Stimulated activated CD4-positive, alpha-beta T cell treated with anti-CD3 and anti-CD28 coated beads, TNF-alpha, amount 100 ng/mL, for 1 hour (primary cell): ENCODE results near the gene FAR2.
"Not testable (repeated sequence)": the region's sequence is repeated elsewhere in the genome, so short reads cannot be mapped to it uniquely, and the experiment has no call there.

ENCODE experiments used
- DNase-seq, 3 donors: peaks; one replicate each; pipeline ENCODE4 v3.0.0-alpha.2; 2020; ENCODE audit warnings: low read depth in 3 of 3, low spot score in 1 of 3

The FAR2 gene

DNA sequence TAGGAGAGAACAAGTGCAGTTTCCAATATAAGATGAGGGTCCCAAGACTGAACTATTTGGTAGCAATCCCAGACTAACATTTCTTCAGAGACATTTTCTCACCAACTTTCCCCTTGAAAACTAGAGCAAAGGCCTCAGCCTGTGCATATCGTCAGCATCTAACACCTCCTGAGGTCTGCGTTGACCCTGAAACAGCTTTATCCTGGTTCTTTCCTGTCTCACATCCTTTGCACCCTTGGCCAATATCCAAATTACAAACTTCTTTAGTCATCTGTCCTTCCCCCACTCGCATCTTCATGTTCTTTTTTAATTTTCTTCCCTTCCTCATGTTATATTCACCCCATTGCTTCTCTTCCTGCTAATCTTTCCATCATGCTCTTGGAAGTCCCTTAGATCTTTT is 83.0 kb downstream of the FAR2 start:
- DNase-seq, result no peak

DNA sequence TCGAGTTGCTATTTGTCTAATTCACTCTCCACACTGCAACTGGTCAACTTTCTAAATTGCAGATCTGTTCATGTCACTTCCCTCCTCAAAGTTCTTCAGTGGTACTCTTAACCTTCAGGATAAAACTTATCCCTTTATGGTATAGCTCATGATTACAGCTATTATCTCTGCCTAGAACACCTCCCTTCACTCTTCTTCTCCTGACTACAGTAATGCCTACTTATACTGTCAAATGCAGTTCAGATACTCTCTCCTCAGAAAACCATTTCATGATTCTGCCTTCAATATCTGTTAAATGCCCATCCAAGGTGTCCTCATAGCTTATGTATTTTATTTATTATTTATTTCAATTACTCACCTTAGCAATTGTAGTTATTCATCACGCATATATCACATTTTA is 85.5 kb downstream of the FAR2 start:
- DNase-seq, result no peak

DNA sequence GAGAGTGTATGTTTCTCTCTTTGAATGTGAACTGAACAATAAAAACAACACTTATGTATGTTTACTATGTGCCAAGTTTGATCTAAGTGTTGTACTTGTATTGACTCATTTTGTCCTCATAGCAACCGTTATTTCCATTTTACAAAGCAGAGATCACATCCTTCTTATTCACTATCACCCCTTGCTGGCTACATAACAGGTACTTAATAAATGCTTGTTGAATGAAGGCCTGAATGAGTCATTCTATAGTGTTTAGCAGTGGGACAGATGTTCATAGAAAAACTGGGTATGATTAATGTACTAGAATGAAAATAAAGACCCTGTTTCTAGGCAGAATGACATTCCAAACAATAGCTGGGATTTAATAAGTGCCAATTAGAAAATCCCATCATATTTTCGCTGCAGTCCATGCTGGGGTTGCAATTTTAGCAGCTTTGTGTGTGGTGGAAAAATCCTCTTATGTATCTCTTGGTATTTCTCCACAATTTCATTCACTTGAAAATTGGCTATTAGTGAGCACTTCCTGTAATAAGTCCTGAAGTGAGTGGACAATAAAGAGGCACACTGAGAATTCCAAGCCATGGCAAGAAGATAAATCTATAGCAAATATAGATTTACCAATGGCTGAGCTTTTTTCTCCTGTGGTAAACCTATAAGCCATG is 86.0 kb downstream of the FAR2 start:
- DNase-seq, result no peak

DNA sequence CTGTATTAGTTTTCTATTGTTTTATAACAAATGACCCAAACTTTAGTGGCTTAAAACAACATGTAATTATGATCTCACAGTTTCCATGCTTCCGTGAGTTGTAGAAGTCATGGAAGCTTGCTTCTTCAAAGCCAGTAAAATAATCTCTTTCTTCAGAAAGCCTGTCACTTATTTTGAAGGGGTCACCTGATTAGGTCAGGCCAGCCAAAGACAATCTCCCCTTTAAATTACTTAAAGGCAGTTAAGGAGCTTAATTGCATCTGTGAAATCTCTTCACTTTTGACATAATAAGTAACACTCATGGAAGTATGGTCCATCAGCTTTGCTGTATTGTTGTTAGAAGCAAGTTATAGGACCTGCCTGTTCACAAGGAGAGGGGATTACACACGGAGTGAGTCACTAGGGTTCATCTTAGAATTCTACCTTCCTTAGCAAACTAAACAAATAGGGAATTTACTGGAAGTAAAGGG is 89.8 kb downstream of the FAR2 start:
- no peak for DNase-seq

DNA sequence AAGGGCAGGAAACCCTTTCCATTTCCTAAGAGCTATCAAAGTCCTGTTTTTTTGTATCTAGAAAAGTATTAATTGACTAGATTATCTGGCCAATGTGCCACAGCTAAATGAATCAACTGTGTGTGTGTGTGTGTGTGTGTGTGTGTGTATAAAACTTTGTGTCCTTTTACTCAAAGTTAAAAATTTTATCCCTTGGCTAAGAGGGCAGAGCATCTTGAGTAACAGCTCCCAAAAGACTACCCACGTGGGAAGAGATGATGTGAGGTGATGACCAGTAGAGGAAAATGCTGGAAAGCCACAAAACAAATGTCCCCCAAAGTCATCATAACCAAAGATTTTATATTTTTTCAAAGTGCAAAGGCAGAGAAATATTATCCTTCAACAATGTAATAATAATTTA is 90.3 kb downstream of the FAR2 start:
- DNase-seq, result no peak

GRCh38 chr12:29240441-29240840 is 91.4 kb downstream of the FAR2 start:
- no peak for DNase-seq

DNA sequence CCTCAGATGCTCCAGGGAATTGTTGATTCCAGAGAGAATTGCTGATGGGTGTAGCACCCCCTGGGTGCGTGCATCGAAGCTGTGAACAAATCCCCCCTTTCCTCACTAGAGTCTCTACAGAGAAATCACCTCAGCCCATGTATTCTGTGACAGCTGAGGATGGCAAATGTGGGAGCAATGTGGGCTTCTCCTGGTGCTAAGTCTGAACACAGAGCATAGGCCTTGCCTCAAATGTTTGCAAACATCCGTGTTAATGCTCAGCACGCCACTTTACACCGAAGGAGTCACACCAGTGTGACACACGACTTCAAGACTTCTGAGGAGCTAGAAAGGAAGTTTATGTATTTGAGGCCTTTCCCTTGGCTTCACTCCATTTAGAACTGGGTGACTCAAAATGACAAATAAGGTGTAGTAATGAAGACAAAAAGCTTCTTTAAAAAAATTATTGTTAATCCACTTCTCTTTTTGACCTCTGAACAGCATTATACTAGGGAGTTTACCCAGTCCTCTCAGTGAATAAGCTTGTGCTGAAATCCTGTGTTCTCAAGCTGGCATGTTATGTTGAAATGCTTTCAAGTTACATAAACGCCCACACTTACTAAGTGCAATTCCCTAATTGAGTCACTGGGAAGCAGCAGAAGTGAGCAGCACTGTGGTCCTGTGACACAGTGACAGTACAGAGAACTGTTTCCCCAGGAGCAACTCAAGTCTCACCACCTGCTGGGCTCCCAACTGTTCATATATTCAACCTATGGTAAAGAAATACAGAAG is 92.9 kb downstream of the FAR2 start:
- no peak for DNase-seq

DNA sequence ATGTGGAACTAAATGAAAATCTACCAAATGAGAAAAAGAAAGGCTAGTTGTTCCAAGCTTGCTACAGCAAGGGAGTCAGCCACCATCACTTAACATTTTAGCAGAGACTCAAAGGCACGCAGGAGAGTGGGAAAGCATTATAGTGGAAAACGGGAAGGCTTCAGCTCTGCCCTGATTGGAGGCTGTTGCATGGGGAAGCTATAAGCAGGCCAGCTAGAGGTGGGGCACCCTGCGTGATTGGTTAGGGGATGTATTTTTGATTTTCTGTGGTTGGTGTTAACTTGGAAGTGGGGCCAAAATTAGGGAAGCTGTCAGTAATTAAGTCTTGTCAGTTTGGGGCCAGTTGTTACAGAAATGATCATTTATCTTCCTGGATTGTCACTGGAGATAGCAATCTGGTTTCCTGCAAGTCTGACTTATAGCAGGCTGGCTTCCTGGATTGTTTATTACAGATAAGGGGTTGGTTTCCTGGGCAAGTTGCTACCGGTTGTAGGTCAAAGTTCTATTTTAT is 93.9 kb downstream of the FAR2 start:
- DNase-seq, result no peak

DNA sequence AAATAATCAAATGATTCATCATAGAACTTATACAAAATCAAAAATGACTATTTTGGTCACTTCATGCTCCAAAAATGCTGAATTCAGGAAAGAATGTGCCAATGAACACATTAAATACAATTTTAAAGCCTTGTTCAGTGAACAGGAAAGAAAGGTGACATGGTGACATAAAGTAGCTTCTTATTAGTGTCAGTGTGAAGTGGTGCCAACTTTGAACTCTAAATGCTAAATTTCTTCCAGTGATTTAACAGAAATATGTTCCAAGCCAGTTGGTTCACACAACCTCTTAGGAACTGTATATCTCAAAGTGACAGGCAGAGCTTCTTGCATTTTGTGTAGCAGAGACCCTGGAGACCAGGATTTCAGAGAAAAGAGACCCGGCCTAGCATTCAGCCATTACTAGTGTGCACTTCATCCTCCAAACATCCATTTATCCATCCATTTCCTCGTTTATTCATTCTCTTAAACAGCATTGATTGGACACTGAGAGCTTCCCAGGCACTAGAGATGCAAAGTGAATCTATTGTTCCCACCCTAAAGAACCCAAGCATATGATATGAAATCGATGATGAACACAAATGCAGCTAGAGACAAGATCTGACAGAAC is 95.2 kb downstream of the FAR2 start:
- DNase-seq, result no peak

- DNase-seq, result no peak
Measured at GRCh38 chr12:29245246-29245645, 96.2 kb downstream of the FAR2 start.

- no peak for DNase-seq
Measured at GRCh38 chr12:29249930-29250329, 100.9 kb downstream of the FAR2 start.

DNA sequence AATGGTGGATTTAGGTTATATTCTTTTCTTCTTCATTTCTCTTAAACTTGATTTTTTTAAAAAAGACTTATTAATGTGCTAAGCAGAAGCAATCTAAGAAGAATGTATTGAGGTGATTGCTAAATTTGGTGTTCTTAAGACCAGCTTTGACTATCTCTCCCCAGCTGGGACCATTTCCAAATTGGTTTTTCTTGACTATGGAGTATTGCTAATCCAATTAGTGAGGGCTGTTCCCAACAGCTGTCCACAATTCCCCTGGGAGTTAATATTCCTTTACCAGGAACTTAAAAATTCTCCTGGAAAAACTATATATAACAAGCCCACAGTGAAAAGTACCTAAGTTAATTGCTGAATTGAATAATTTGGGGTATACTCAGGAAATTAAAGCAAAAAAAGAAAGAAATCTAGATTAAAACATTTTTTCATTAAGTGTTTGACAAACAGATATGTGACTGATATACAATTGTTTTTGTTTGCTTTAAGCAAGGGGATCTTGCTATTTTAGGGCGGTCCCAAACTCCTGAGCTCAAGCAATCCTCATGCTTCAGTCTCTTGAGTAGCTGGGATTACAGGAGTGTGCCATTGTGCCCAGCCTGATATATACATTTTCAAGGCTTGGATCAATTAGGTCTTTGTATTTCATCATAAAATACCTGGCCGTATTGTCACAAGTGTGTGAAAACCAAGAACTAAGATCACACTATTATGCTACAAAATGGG is 105.0 kb downstream of the FAR2 start:
- no peak for DNase-seq

GRCh38 chr12:29255042-29255441 is 106.0 kb downstream of the FAR2 start:
- DNase-seq, result no peak

- DNase-seq, result no peak
Measured at GRCh38 chr12:29256598-29256997, 107.5 kb downstream of the FAR2 start.

DNA sequence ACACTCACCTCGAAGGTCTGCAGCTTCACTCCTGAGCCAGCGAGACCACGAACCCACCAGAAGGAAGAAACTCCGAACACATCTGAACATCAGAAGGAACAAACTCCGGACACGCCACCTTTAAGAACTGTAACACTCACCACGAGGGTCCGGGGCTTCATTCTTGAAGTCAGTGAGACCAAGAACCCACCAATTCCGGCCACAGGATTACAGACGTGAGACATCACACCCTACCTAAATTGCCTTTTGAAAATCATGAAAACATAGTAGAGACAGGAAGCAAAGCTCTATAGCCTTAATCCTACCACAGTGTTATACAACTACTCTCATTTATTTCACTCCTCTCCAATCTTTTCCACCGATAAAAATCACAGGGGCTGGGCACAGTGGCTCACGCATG is 108.6 kb downstream of the FAR2 start:
- not testable (repeated sequence) for DNase-seq

- DNase-seq, result no peak
Measured at GRCh38 chr12:29264424-29264823, 115.3 kb downstream of the FAR2 start.

DNA sequence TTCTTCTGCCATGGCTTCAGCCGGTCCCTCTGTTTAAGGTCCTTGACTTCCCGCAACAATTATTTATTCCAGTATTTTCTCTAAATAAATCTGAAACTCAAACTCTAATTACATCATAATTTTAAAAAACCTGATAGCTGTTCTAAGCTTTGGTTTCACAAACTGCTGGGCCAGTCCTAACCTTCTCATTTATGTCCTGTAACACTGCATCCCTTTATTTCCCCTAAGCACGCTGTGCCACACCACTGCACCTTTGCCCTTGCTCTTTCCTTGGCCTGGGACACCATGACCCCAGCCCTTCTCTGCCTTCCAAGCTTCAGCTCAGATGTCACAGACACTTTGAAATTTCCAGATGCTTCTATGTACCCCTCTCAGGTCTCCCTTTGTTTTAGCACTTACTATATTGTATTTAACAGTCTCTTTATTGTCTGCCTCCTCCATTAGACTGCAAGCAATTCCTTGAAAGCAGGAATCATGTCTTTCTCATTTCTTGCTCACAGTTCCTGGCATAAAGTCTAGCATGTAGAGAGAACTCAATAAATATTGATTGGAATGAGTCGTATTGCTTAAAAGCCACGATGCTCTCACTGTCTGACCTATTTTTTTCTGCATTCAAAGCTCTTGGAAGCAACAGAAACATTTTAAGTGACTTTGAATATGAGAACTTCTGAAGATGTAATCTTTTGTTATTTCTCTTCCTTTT is 120.8 kb downstream of the FAR2 start:
- no peak for DNase-seq

DNA sequence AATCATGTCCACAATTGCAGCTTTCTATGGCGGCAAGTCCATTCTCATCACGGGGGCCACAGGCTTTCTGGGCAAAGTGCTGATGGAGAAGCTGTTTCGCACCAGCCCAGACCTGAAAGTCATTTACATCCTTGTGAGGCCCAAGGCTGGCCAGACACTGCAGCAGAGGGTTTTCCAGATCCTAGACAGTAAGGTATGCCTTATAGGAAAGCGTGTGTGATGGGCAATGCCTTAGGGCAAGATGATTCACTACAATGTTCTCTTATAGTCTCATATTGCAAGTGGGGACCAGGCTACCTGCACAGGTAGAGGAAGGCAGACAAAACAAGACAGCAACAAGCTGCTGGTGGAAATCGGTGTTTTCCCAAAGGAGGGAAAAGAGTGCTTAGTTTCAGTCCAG is 121.4 kb downstream of the FAR2 start:
- no peak for DNase-seq

DNA sequence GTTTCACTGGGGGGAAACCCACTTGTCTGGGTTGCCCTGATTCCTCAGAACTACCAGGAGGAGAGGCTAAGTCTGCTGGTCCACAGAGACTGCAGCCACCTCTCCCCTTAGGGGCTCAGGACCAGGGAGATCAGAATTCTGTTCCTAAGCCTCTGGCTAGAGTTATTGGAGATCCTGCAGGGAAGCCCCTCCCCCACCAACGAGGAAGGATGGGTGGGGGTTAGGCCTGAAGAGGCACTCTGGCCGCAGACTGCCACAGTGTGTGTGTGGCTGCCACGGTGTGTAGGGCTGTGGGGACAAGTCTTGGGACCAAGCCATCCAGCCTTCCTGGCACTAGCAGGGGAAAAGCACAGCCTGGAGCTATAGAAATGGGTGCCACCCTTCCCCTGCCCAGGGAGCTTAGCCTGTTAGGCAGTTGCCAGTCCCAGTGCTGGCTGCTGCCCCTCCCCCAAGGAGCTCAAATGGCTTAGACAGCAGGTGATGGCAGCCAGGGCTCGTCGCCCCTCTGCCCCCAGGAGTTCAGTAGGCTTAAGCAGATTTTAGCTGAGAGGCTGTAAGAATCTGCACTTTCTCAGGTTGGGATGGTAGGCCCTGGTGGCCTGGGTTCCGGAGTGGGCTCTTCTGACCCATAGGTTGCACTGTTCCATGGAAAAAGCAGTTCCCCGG is 124.2 kb downstream of the FAR2 start:
- no peak for DNase-seq

GRCh38 chr12:29275834-29276233 is 126.8 kb downstream of the FAR2 start:
- no peak for DNase-seq
